Diencephalon (tissue), 1 donor: Measurements from ENCODE around the gene TEAD4. TPM values are rescaled to one million over a fixed set of nuclear protein-coding genes. Genes with fewer than 3 reads are reported as not detected.

Experiments
- small RNA-seq: library from RNA; depleted of rRNA; stranded (forward); fragments of <200 nt; gene quantifications from one replicate; pipeline ENCODE3, GENCODE V24; 2014
- total RNA-seq: library from RNA; depleted of rRNA; stranded (reverse); fragments of >200 nt; gene quantifications from one replicate; pipeline ENCODE4 v1.2.3, GENCODE V29; 2014

The TEAD4 gene
- total RNA-seq, result 0.92 TPM

GRCh38 chr12:2959192-2959504, at the start of gene TEAD4:
TSS of gene TEAD4 (plus strand) at chr12:2959397.

GRCh38 chr12:3076730-3077571, 117.8 kb downstream of the TEAD4 start, which contains the start of gene TSPAN9:
TSS of gene TSPAN9 (plus strand) at chr12:3077379. CDS start at chr12:3201194, 123,815 bp downstream.

Small RNA genes within 50 kb of the gene (small RNA-seq; reads per million reads assigned to genes)
- not detected for gene RNU6-1315P

Other genes with a start within 250 kb of the TEAD4 start
- 53.1 TPM for gene FKBP4, start 164.4 kb upstream of the TEAD4 start, total RNA-seq
- gene ITFG2, start 146.7 kb upstream of the TEAD4 start, total RNA-seq, result 14.5 TPM
- 0.23 TPM for gene NRIP2, start 124.4 kb upstream of the TEAD4 start, total RNA-seq
- gene TEX52, start 102.4 kb upstream of the TEAD4 start, total RNA-seq, result not detected
- 2.5 TPM for gene FOXM1, start 82.2 kb upstream of the TEAD4 start, total RNA-seq
- gene RHNO1, start 82.2 kb upstream of the TEAD4 start, total RNA-seq, result 51.9 TPM
- 13.4 TPM for gene TULP3, start 68.5 kb upstream of the TEAD4 start, total RNA-seq
- gene TSPAN9, start 118.0 kb downstream of the TEAD4 start, total RNA-seq, result 42.9 TPM